NCI-H82 (cell line): ENCODE measurements around the gene SARS1.

Experiments used
- DNase-seq: peaks from one replicate; lab custom pipeline; 2025; lab: John Stamatoyannopoulos, UW

Gene SARS1

GRCh38 chr1:109225711-109226445 is 12.2 kb downstream of the SARS1 start:
- no peak for DNase-seq

- no peak for DNase-seq
Measured at GRCh38 chr1:109228167-109228566, 14.4 kb downstream of the SARS1 start.

DNA sequence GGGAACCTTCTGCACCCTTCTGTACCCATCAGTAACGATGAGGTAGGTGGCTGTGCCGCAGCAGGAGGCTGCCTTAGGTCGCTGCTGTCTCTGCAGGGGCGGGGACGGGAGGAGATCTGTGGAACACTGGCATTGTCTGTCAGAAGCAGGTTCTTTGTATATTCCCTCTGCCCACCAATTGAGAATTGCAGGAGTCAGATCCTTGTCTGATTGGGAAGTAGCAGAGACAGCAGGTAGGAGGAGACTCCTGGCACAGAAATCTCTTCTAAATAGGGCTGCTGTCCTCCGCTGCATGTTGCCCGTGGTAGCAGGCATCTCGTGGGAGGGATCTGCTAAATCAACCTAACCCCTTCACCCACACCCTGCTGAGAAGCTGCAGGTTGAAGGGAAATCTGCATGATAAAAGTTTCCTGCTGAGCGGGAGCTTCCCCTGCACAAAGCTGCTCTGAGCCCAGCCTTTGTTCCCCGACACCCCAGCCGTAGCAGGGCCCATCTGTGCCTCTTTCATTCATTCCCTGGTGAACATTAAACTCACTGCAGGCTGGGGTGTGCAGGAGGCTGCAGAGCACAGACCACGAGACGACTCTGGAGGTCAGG is 15.9 kb downstream of the SARS1 start:
- DNase-seq = no peak

GRCh38 chr1:109231066-109231465 is 17.3 kb downstream of the SARS1 start:
- DNase-seq = no peak

DNA sequence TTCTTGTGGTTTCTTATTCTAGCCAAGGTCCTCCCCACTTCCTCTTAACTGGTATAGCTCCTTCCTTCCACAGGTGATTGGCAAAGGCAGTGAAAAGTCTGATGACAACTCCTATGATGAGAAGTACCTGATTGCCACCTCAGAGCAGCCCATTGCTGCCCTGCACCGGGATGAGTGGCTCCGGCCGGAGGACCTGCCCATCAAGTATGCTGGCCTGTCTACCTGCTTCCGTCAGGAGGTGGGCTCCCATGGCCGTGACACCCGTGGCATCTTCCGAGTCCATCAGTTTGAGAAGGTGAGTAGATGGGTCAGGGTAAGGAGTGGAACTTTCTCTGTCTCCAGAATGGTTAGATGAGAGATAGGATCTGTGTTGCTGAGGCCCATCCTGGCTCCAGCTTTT is 21.4 kb downstream of the SARS1 start:
- no peak for DNase-seq

DNA sequence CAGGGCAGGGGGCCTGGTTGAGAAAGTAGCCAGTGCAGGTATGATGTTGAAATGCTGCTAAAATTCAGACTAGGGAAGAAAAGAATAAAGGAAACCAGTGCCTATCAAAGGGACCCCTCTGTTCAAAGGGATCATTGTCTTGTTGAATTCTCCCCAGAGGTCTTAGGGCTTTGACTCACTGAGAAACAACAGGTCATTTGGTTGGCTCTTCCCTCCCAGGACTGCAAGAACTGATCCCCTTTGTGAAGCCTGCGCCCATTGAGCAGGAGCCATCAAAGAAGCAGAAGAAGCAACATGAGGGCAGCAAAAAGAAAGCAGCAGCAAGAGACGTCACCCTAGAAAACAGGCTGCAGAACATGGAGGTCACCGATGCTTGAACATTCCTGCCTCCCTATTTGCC is 23.8 kb downstream of the SARS1 start:
- DNase-seq = no peak

- no peak for DNase-seq
Measured at GRCh38 chr1:109238382-109238781, 24.7 kb downstream of the SARS1 start.

GRCh38 chr1:109239047-109239408 is 25.3 kb downstream of the SARS1 start:
- DNase-seq = peak; percentile 43

DNA sequence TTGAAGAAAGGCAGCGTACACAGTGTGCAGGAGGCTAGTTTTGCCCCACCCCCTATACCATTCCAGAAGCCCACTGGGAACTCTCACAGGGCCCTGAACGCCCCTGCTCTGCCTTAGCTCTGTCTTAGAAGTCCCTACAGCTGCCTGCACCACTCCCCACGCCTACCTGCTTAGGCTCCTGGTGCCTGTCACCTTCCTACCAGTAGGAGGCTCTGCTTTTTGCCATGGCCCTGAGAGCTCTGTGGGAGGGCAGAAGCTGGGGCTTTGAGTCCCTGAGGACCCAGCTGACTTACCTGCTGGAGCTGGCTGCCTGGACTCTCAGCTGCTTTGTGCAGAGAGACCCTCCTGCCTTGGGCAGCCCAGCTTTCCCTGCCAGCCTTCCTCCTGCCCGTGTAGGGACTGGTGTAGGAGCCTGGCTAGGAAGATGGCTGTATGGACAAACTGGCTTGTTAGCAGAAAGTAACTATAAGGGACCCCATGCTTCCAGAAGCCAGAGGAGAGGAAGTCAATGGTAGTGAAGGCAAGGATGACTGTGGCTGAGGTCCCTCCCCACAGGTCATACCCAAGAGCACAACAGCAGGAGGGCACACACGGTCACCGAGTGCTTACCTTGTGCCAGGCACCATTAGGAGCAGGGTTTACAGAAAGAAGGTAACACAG is 25.8 kb downstream of the SARS1 start:
- DNase-seq = peak; percentile 91

GRCh38 chr1:109240158-109241152 is 26.7 kb downstream of the SARS1 start:
- peak; percentile 72 for DNase-seq

GRCh38 chr1:109241344-109241743 is 27.6 kb downstream of the SARS1 start:
- peak; percentile 38 for DNase-seq

- DNase-seq = peak; percentile 46
Measured at GRCh38 chr1:109241841-109242345, 28.2 kb downstream of the SARS1 start.

DNA sequence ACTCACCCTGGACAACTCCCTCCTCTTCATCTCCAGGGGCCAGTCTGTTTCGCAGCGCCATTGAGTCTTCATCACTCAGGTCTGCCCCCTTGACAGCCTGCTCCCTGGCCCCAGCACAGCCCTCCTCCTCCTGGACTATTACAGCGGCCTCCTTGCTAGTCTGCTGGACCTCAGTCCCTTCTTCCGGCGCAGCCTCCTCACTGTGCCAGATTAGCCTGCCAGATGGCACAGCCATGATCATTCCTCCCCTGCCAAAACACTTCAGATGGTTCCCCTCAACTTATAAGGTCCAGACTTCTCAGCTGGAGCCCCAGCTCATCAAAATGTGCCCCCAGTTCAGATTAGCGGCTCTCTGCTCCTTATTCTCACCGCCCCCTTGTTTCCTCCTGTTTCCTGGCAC is 28.7 kb downstream of the SARS1 start:
- peak; percentile 69 for DNase-seq

- DNase-seq = peak; percentile 25
Measured at GRCh38 chr1:109243221-109243620, 29.5 kb downstream of the SARS1 start.

DNA sequence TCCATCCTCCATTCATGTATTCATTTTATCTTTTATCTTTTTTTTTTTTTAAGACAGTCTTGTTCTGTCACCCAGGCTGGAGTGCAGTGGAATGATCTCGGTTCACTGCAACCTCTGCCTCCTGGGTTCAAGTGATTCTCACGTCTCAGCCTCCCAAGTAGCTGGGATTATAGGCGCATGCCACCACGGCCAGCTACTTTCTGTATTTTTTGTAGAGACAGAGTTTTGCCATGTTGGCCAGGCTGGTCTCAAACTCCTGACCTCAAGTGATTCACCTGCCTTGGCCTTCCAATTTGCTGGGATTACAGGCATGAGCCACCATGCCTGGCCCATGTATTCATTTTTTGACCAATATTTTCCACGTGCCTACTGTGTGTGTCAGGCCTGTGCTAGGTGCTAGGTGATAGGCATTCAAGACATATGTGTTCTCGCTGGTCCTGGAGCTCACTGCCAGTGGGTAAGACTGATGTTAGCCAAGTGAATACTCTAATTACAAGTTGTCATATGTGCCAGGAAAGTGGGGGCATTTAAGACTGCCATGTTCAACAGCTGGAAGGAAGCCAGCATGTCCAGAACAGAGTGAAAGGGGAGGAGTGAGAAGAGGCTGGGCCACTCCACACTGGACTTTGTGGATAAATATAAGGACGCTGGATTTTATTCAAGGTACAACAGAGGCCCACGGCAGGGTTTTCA is 30.3 kb downstream of the SARS1 start:
- DNase-seq = no peak

DNA sequence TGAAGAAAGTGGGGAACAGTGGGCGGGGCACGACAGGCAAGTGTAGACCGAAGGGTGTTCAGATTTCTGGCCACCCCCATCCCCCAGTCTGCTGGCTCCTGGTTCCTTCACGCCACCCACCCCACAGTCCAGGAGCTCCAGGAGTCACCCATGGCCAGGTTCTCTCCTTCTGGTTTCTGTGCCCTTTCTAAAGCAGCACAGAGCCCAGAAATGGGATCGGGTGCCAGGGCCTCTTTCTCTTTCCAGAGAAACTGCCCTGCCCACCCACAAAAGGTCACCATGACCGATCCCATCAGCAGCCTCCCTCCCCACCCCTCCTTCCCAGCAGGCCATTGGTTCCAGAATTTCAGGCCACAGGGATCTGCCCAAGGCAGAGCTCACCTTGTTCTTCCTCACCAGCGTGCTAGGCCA is 32.4 kb downstream of the SARS1 start:
- no peak for DNase-seq

- DNase-seq = no peak
Measured at GRCh38 chr1:109247401-109248365, 34.0 kb downstream of the SARS1 start.

DNA sequence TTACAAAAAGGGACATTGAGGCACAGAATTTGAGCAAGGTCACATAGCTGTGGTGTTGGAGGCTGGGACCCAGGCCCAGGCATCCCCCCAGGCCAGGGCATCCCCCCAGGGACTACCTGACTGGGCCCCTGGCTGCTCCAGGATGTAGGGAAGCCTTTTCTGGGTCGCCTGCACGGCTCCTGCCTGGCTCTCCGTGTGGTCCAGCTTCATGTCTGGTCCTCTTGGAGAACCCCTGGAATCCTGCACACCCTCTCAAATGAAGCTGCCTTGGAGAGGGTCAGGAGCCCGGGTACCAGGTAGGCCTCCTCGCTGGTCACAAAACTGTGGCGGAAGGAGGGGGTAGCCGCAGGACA is 34.7 kb downstream of the SARS1 start:
- no peak for DNase-seq

DNA sequence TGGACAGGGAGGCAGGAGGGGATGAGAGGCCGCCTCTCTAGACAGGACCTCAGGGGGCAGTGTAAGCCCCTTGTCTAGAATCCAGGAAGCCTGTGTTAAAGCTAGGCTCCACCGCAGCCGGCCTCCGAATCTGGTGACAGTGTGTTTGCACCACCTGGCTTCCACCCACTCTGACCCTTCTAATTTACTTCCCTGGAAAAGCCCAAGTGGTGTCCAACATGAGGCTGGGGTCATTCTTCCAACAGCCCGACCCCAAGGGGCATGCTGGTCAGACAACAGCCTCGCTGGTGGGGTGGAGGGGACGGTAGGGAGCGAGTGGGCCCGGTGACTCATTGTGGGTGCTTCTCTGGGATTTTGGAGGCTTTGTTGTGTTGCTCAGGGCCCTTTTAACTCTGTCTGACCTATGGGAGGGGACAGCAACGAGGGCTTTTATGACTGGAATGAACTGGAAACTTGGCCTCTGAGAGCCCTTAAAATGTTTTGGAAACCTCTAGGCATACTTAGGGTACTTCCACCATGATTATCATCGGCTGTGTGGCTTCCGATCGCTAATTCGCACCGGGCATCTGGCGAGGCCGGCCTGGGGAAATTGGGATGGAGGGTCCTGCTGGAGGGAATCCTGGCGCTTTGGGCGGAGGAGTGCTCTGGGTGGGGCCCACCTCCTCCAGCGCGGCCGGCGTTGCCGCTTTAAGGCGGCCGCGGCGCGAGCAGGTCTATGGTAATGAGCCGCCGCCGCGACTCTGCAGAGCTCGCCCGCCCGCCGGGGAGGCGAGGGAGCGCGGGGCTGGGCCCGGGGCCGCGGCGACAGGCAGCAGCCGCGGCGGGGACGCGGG is 35.3 kb downstream of the SARS1 start, which contains the start of gene CELSR2:
TSS of gene CELSR2 (plus strand) at position 743 of the 833 bp plus-strand sequence. CDS start 541 bp downstream, outside the sequence.
- peak; percentile 91 for DNase-seq
